ENCODE data around the gene DYNC1I2.
"Not testable (repeated sequence)": the region's sequence is repeated elsewhere in the genome, so short reads cannot be mapped to it uniquely, and the experiment has no call there.

Gene DYNC1I2

GRCh38 chr2:171718720-171719119, 31.5 kb downstream of the DYNC1I2 start:
- no peak for DNase-seq

DNA sequence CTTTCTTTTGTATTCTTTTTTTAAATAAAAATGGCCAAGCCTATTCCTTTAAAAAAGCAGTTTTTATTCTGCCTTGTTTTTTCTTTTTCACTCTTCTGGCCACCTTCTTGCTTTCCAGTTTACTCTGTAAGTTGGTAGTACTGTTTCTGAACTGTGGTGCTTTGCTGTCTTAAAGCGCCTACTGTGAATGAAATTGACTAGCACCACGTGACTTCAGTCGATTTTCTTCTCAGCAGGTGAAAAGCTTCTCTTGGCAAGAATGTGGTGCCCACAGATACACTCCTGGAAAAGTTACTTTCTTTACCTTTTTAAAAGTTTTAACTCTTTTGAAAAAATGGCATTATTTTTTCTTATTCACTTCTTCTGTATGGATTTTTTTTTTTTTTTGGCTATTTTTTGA, 32.4 kb downstream of the DYNC1I2 start:
- no peak for DNase-seq

GRCh38 chr2:171723716-171724683, 36.7 kb downstream of the DYNC1I2 start:
- no peak for DNase-seq

- DNase-seq, result no peak
Observed at GRCh38 chr2:171726847-171727450, 39.7 kb downstream of the DYNC1I2 start.

DNA sequence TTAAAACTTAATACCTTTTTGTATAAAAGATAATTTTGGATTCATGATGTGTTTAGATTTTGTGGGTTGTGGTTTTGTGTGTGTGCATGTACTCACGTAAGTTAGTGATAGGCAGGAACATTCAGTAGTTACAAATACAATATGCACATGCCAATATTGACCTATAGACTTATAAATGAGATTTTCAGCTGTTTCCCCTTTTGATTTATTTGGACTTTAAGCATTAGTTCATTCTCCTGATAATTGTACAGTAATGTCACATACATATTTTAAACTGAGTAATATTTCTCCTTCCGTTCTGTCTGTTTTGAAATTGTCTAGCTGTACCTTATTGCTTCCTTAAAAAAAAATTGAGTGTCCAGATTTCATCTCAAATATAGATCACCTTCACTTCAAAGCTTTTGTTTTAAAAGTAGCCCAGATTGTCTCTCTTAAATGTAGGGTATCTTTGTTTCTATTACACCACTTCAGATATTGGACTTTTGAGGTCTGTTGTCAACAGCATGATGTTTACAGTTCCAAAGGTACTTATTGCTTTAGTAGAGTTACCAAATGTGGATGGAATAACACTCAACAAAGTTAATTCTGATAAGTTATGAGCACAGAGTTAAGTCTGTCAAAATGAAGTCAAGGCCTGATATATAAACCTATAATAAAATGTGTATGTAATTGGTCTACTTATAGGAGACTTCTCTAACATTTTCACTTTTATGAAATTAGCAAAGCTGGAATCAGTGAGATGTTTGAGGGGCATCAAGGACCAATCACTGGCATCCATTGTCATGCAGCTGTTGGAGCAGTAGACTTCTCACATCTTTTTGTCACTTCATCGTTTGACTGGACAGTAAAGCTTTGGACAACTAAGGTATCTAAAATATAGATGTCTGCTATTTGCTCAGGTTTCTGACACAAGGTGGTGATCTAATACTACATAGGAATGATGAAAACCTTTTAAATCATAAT, 42.0 kb downstream of the DYNC1I2 start:
- DNase-seq, result no peak

GRCh38 chr2:171729952-171730317, 42.7 kb downstream of the DYNC1I2 start:
- DNase-seq, result no peak

DNA sequence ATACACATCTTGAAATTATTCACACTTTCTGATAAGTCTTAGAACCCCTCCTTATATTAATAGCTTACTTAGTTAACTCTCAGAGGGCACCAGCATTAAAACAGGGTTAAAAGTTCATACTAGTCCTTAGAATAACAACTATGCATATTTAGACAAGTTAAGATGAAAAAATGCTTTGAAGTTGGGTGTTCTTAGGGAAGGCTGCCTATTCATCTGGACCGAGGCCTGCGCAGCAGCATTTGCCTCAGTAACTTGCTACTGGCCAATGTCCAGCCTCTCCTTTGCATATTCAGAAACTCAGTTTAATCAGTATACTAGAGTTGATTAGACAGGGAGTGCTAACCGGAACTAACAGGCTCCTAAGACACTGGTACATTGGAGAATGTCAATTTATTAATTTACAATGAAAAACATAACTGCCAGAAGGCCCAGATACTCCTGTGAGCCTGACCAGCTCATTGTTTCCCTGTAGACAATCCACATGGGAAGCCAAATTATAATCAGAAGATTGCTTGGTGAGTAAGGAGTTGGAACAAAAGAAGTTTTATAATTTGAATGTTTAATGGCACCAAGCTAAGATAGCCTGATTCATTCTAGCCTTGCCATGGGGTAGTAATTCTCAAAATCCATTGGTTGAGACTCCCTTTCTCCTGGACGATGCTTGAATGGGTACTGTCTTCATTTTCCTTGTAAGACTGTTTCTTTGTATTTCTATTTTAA, 48.9 kb downstream of the DYNC1I2 start:
- no peak for DNase-seq

DNA sequence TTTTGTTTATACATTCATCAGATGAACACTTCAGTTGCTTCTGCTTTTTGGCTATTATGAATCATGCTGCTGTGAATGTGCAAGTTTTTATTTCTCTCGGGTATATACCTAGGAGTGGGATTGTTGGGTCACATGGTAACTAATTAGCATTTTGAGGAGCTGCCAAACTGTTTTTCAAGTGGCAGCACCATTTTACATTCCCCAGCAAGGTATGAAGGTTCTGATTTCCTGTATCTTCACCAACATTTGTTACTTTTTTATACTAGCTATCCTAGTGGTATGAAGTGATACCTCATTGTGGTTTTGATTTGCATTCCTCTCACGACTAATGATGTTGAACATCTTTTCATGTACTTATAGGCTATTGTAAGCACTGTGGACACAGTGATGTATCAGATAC, 53.9 kb downstream of the DYNC1I2 start:
- no peak for DNase-seq

DNA sequence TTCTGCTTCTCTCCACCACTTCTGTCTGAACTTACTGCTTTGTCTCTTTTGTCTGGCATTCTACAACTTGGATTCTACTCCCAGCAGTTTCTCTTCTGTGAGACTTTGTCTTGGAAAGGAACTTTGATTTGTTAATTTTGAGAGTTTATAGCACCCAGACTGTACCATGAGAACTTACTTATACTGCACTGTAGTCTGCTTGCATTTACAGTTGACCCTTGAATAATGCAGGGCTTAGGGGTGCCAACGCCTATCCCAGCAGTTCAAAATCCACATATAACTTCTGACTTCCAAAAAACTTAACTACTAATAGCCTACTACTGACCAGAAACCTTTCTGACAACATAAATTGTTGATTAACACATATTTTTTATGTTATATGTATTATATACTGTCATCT, 55.5 kb downstream of the DYNC1I2 start:
- no peak for DNase-seq

DNA sequence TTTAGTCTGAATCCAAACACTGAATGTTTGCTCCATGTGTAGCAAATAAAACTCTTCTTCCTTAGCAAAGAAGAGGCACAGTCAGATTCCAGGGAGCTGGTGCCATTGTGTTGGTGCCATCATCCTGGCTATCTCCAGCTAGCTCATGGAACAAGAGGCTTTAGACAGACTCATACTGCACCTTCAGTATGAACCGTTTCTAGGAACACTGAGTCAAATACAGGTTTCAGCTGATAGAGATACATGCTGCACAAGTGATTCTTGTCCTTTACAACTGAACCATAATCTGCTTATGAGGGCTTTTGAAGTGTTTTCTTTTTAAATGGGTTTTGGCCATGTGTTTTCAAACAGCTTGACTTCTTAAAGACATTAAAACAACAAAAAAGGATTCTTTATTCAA, 57.9 kb downstream of the DYNC1I2 start:
- no peak for DNase-seq

DNA sequence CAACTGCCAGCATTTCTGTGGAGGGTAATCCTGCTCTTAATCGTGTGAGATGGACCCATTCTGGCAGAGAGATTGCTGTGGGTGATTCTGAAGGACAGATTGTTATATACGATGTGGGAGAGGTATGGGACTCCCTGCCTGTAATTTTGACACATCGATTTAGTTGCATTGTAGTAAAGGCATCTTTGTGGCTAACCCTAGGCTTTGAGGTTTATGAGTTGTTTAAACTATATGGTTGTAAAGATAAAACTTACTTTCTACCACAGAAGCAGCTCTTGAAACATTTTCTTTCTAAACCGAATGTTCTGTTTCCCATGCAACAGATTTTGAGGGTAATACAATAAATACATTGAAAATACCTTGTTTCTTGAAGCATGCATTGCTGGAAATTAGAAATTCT, 58.5 kb downstream of the DYNC1I2 start:
- DNase-seq, result no peak

GRCh38 chr2:171747371-171747770, 60.1 kb downstream of the DYNC1I2 start:
- DNase-seq, result no peak

DNA sequence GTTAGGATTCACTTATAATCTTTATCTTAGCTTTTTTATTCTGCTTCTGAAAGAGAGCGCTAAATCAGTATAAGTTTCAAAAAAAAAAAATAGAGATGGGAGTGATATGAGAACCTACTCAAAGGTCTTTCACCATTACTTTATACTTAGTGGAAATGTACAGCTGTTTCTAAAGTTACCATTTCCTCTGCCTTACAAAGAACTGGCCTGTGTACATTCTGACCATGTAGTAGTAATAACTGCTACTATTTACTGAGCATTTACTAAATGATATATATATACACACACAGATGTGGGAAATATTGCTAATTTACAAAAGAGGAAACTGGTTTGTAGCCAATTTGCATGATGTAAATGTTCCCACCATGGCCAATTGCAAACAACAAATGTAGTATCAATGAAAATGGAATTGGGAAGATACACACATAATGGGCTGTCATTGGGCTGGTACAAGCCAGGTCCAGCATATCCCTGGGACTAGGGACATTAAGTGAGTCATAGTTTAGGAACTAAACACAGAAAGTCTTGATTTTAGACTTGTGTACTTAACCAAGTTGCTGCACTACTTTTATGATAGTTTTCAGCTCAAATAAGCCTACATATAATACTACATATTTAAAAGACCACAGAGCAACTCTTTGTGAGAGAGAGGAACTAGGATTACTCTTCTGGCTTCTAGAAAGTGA, 67.1 kb downstream of the DYNC1I2 start:
- no peak for DNase-seq

DNA sequence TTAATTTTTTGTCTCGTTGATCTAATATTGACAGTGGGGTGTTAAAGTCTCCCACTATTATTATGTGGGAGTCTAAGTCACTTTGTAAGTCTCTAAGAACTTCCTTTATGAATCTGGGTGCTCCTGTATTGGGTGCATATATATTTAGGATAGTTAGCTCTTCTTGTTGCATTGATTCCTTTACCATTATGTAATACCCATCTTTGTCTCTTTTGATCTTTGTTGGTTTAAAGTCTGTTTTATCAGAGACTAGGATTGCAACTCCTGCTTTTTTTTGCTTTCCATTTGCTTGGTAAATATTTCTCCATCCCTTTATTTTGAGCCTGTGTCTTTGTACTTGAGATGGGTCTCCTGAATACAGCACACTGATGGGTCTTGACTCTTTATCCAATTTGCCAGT, 71.5 kb downstream of the DYNC1I2 start:
- not testable (repeated sequence) for DNase-seq

- not testable (repeated sequence) for DNase-seq
Observed at GRCh38 chr2:171761176-171761575, 73.9 kb downstream of the DYNC1I2 start.

- DNase-seq, result no peak
Observed at GRCh38 chr2:171762879-171763573, 75.8 kb downstream of the DYNC1I2 start.

GRCh38 chr2:171763602-171764001, 76.3 kb downstream of the DYNC1I2 start:
- no peak for DNase-seq

DNA sequence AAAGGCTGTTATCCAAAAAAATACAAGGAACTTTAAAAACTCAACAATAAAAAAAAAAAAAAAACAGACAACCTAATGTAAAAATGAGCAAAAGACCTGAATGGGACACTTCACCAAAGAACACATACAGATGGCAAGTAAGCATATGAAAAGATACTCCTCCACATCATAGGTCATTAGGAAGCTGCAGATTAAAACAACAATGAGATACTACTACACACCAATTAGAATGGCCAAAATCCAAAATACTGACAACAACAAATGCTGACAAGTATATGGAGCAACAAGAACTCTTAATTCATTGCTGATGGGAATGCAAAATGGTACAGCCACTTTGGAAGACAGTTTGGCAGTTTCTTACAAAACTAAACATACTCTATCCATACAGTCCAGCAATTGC, 84.2 kb downstream of the DYNC1I2 start:
- no peak for DNase-seq

- no peak for DNase-seq
Observed at GRCh38 chr2:171772373-171772772, 85.1 kb downstream of the DYNC1I2 start.

GRCh38 chr2:171774581-171774980, 87.3 kb downstream of the DYNC1I2 start:
- DNase-seq, result not testable (repeated sequence)

DNA sequence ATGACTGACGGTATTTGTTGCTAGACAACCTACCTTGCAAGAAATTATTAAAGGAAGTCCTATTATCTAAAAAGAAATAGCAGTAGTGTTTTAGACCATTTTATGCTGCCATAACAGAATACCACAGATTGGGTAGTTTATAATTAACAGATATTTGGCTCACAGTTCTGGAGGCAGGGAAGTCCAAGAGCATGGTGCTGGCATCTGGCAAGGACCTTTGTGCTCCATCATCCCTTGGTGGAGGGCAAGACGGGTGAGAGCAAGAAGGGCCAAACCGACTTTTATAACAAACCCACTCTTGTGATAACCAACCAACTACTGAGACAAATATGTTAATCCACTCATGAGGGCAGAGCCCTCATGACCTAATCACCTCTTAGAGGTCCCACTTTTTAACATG, 91.2 kb downstream of the DYNC1I2 start:
- DNase-seq, result no peak
